K562 (cell line): ENCODE results near the gene CISD3. TPM values are rescaled to one million over a fixed set of nuclear protein-coding genes. Genes with fewer than 3 reads are reported as not detected.

Experiments
- ATAC-seq: fragments of 200-7000 bp; cut with Tn5 transposase; 3 replicates; pipeline ENCODE4 v1.9.1; 2020; ENCODE audit warnings: moderate library complexity
- BruUV-seq: library from RNA; stranded (reverse); fragments of 400-500 nt; replicated peaks from 2 replicates; lab custom pipeline; 2021; lab: Mats Ljungman, UMichigan
- CTCF ChIA-PET: fragments of 300-600 bp; formaldehyde crosslinking; extraction: SDS; loops from one replicate; lab custom pipeline; 2021; ENCODE audit warnings: low intra/inter-chr PET ratio; lab: Yijun Ruan, JAX
- POLR2A ChIA-PET: fragments of 300-600, 350-650 bp; sonication (Branson Sonifier 250); formaldehyde crosslinking; extraction: SDS; loops from one replicate; lab custom pipeline; 2021; ENCODE audit warnings: antibody characterized with exemption, inconsistent platforms; lab: Yijun Ruan, JAX
- DNase-seq, 4 experiments: peaks; one replicate each; pipeline versions ENCODE4 v3.0.0 to v3.0.0-alpha.2; 2011 to 2018; ENCODE audit warnings: low spot score in 3 of 4, mixed read lengths in 3 of 4; ENCODE audit errors: extremely low read depth in 1 of 4
- FAIRE-seq: peaks from 2 replicates; lab custom pipeline; 2011; peaks lifted over from hg19 to GRCh38; lab: Jason Lieb, UNC
- H2AFZ ChIP-seq: 2 replicates; pipeline ENCODE4 v1.6.0; 2011; ENCODE audit warnings: low read depth, low read length, control low read depth, inconsistent platforms
- H3K27ac ChIP-seq: fragments of 200-600 bp; 3 replicates; pipeline ENCODE4 v1.8.0; 2011; ENCODE audit warnings: low read depth, mild to moderate bottlenecking, control low read depth, inconsistent platforms, low read length, moderate library complexity, mixed read lengths; ENCODE audit errors: extremely low read depth
- H3K27me3 ChIP-seq, 2 experiments: fragments of 300-600 bp in 1 of 2; 2 replicates in 1 of 2; 3 replicates in 1 of 2; pipeline versions ENCODE4 v1.6.0 to v1.8.0; 2011; ENCODE audit warnings: inconsistent platforms in 2 of 2, low read length in 2 of 2, mild to moderate bottlenecking in 1 of 2, mixed read lengths in 1 of 2, moderate library complexity in 1 of 2; ENCODE audit not compliant: control insufficient read depth in 2 of 2, insufficient read depth in 2 of 2
- H3K36me3 ChIP-seq: fragments of 300-600 bp; 3 replicates; pipeline ENCODE4 v1.8.0; 2011; ENCODE audit warnings: mild to moderate bottlenecking, low read length, inconsistent platforms; ENCODE audit not compliant: control insufficient read depth, insufficient read depth
- H3K4me1 ChIP-seq, 2 experiments: fragments of 200-600 bp in 1 of 2; replicated peaks in 1 of 2; 2 replicates in 1 of 2; 3 replicates in 1 of 2; pipeline versions ENCODE4 v1.5.1 to v1.8.0; 2011; ENCODE audit warnings: inconsistent platforms in 2 of 2, low read length in 2 of 2, mild to moderate bottlenecking in 1 of 2, mixed read lengths in 1 of 2, moderate library complexity in 1 of 2; ENCODE audit not compliant: control insufficient read depth in 2 of 2, insufficient read depth in 2 of 2
- H3K4me2 ChIP-seq: 2 replicates; pipeline ENCODE4 v1.6.1; 2011; ENCODE audit warnings: low read length, control low read depth, inconsistent platforms, mixed read lengths; ENCODE audit not compliant: insufficient read depth
- H3K4me3 ChIP-seq: fragments of 200-600 bp; sonication (generic), shearing (Covaris generic); 2 replicates; pipeline ENCODE4 v1.5.1; 2016; ENCODE audit warnings: control low read depth, inconsistent platforms
- H3K79me2 ChIP-seq: fragments of 200-600 bp; 3 replicates; pipeline ENCODE4 v1.8.0; 2011; ENCODE audit warnings: low read length, inconsistent platforms; ENCODE audit not compliant: control insufficient read depth, insufficient read depth
- H3K9ac ChIP-seq, 2 experiments: 2 replicates each; pipeline versions ENCODE4 v1.6.0 to v1.6.1; 2011; ENCODE audit warnings: low read depth in 2 of 2, low read length in 2 of 2, control low read depth in 1 of 2, inconsistent platforms in 1 of 2, mild to moderate bottlenecking in 1 of 2, mixed read lengths in 1 of 2; ENCODE audit not compliant: insufficient read depth in 1 of 2
- H3K9me1 ChIP-seq: one replicate; pipeline ENCODE4 v1.6.0; 2011; ENCODE audit warnings: inconsistent platforms, mild to moderate bottlenecking, low read length, moderate library complexity; ENCODE audit not compliant: control insufficient read depth, insufficient read depth
- H3K9me3 ChIP-seq: replicated peaks from 2 replicates; pipeline ENCODE4 v1.5.1; 2011; ENCODE audit warnings: low read depth, low read length, inconsistent platforms; ENCODE audit not compliant: control insufficient read depth, insufficient read depth
- H4K20me1 ChIP-seq: replicated peaks from 2 replicates; pipeline ENCODE4 v1.6.1; 2011; ENCODE audit warnings: low read length, inconsistent platforms, mixed read lengths; ENCODE audit not compliant: control insufficient read depth, insufficient read depth
- E2F3 ChIP-seq: fragments of 250-450 bp; sonication (Bioruptor Pico); IDR thresholded peaks from 2 replicates; pipeline ENCODE4 v1.4.0; 2020; ENCODE audit warnings: mild to moderate bottlenecking
- HDAC1 ChIP-seq, 2 experiments: fragments of 450-650 bp; IDR thresholded peaks; 2 replicates each; pipeline ENCODE4 v1.6.1; 2016 to 2017; ENCODE audit warnings: inconsistent platforms in 1 of 2, mild to moderate bottlenecking in 1 of 2, moderate library complexity in 1 of 2
- HDAC2 ChIP-seq: fragments of 450-650 bp; IDR thresholded peaks from 2 replicates; pipeline ENCODE4 v1.6.1; 2016; ENCODE audit warnings: mild to moderate bottlenecking
- POLR2H ChIP-seq: IDR thresholded peaks from 2 replicates; pipeline ENCODE4 v1.6.1; 2016; ENCODE audit warnings: missing genetic modification characterization, low read depth, mild to moderate bottlenecking, control low read depth, missing compliant biosample characterization, moderate library complexity
- WGBS: fragments of 100-300 bp; shearing (Covaris generic); methylation state at CpG from one replicate; pipeline ENCODE4 v1.1.6; 2016; ENCODE audit warnings: low coverage, mixed read lengths; ENCODE audit not compliant: insufficient coverage; ENCODE audit errors: missing lambda C conversion rate; 5-methylcytosine and 5-hydroxymethylcytosine counted together
- in situ Hi-C: fragments of 300-500 bp; cut with MboI; formaldehyde crosslinking; loops from 4 replicates; pipeline ENCODE4 v1.15.0; 2018; ENCODE audit warnings: inconsistent platforms, mixed read lengths
- intact Hi-C: fragments of 100-400 bp; cut with micrococcal nuclease; formaldehyde crosslinking; loops from 2 replicates; pipeline ENCODE4 v1.14.2; 2022
- polyA plus RNA-seq, 8 experiments: library from polyadenylated mRNA; depleted of rRNA in 4 of 8; stranded (reverse) in 5 of 8; unstranded in 3 of 8; fragments of >200 nt; fragmentation: Nextera tagmentation in 2 of 8; fragmentation: Illumina TruSeq in 1 of 8; extraction: Ambion mirVana in 2 of 8; extraction: Trizol in 1 of 8; gene quantifications; 2 replicates each; pipeline versions ENCODE4 v1.2.1 to v1.2.3, GENCODE V29; 2011 to 2014; ENCODE audit warnings: inconsistent platforms in 1 of 8, missing spikeins in 1 of 8
- total RNA-seq, 7 experiments: library from RNA; depleted of rRNA in 6 of 7; stranded (reverse); fragments of >200 nt in 6 of 7; fragmentation: Illumina TruSeq in 2 of 7; extraction: Trizol in 2 of 7; gene quantifications; 2 replicates each; pipeline versions ENCODE4 v1.2.1 to v1.2.3, GENCODE V29; 2011 to 2021; ENCODE audit warnings: low replicate concordance in 1 of 7
- TF ChIP-seq, protein P1 (sequence below): sonication (generic); IDR thresholded peaks from 2 replicates; pipeline ENCODE4 v1.6.1; 2016
- TF ChIP-seq, protein P2 (sequence below), 2 experiments: fragments of 450-650 bp in 1 of 2; IDR thresholded peaks; 2 replicates each; pipeline ENCODE4 v1.6.1; 2011 to 2017; ENCODE audit warnings: low read depth in 2 of 2, antibody characterized with exemption in 1 of 2, borderline replicate concordance in 1 of 2, low read length in 1 of 2, mild to moderate bottlenecking in 1 of 2, mixed read lengths in 1 of 2; ENCODE audit not compliant: control insufficient read depth in 1 of 2
- TF ChIP-seq, protein P3 (sequence below), 2 experiments: IDR thresholded peaks; 2 replicates each; pipeline ENCODE4 v1.6.1; 2011; ENCODE audit warnings: borderline replicate concordance in 1 of 2, control low read depth in 1 of 2, low read depth in 1 of 2, low read length in 1 of 2, mild to moderate bottlenecking in 1 of 2, mixed read lengths in 1 of 2, moderate library complexity in 1 of 2; ENCODE audit not compliant: insufficient read depth in 1 of 2, insufficient read length in 1 of 2, poor library complexity in 1 of 2, severe bottlenecking in 1 of 2; ENCODE audit errors: extremely low read depth in 1 of 2
- TF ChIP-seq, protein P4 (sequence below): fragments of 250-450 bp; sonication (Bioruptor Pico); IDR thresholded peaks from 2 replicates; pipeline ENCODE4 v1.5.0; 2021; ENCODE audit warnings: mild to moderate bottlenecking, borderline replicate concordance

CISD3 gene
- total and polyA plus RNA-seq, 9 of the 15 experiments (the other 6 are each of a cell fraction or from before 2014, with no cell fraction given): 5.0 to 60.7 (median 15.7) TPM

DNA sequence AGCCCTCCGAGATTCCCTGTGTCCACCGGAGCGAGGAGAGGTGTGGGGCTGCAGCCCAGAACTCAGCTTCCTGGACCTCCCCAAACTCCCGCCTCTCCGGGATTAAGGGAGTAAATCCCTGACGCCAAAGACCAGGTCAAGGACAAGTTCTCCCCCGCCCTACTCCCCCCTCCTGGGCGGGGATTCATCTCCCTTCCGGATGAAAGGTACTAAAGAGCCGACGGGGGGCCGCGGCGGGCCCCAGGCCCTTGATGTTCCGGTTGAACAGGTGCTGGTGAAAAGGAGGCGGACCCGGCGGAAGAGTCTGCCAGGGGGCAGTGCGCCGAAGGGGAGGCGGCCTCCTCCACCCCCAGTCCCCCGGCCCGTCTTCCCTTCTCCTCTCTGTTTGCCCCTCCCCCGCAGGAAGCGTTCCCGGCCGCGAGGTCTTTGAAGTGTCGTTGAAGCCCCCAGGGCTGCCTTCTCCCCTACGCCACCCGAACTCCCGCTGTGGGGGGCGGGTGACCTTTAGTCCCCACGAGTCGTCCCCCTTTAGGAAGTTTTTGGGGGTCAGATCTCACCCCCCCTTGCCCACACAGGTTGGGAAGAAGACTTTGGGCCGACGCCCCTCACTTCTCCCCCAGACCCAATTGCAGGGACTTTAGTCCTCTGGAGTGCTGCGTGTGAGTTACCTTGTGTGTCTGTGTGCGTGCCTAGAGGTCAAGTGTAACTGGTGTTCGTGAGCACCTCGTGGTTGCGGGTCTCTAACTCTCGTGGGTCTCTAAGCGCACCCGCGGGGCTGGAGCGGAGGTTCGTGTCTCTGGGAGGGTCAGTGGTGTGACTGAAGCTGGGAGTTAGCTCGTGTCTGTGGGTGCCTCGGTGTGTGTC lies 26.2 kb upstream of the CISD3 start:
- Histone ChIP-seq H3K79me2 (peaks cover 53% of the 10 kb centered on the region), H4K20me1 (no peaks in the 10 kb centered on the region), H3K4me3 (peak overlapping the region; percentile 86), H3K36me3 (peaks cover 18% of the 10 kb centered on the region; the same call in 2 of the 3 replicates), H3K9me3 (no peaks in the 10 kb centered on the region), H2AFZ (peak overlapping the region; percentile 13), H3K9me1 (no peaks in the 10 kb centered on the region), H3K9ac (peak overlapping the region; percentile 95 to 99), H3K27ac (peak overlapping the region; percentile 96), H3K4me1 (peaks cover 26 to 71% of the 10 kb centered on the region in 2 experiments), H3K4me2 (peak overlapping the region; percentile 83), H3K27me3 (no peaks in the 10 kb centered on the region)
- POLR2A ChIA-PET: interaction anchor here (0.5 to 3.7 kb wide), 8 partner anchors 12 to 81 kb away, joined by 3 to 26 read pairs (median 5); no protein-coding TSS in a partner anchor
- intact Hi-C loops (loop anchor here (1.0 to 5.0 kb wide), 2 partner anchors 27 to 48 kb away; partner anchors contain the start of gene PSMB3), in situ Hi-C loops (no loop called here)
- FAIRE-seq: no peak
- peak; percentile 85 to 94 (median 87) for DNase-seq
- 2% methylated on average over 41 of the region's 50 CpGs for WGBS
- ATAC-seq: peak; percentile 64
- BruUV-seq: no TSS peak
- CTCF ChIA-PET: interaction anchor here (0.6 kb wide), 1 partner anchor 212 kb away, joined by 3 read pairs; no protein-coding TSS in a partner anchor
- TF ChIP-seq E2F3 (CRISPR knock-in tag) (0 out of 2 replicates have a peak, but pooled peaks have one; percentile 24), POLR2H (peak; percentile 70), HDAC1 (IDR thresholded peaks at IDR 0.05) (peak; percentile 37 to 40; a peak in 2 of 4 replicates), HDAC2 (peak; percentile 90)
- TF ChIP-seq, protein P1, sequence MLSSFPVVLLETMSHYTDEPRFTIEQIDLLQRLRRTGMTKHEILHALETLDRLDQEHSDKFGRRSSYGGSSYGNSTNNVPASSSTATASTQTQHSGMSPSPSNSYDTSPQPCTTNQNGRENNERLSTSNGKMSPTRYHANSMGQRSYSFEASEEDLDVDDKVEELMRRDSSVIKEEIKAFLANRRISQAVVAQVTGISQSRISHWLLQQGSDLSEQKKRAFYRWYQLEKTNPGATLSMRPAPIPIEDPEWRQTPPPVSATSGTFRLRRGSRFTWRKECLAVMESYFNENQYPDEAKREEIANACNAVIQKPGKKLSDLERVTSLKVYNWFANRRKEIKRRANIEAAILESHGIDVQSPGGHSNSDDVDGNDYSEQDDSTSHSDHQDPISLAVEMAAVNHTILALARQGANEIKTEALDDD: 0 out of 2 replicates have a peak, but pooled peaks have one; percentile 36
- TF ChIP-seq, protein P2, sequence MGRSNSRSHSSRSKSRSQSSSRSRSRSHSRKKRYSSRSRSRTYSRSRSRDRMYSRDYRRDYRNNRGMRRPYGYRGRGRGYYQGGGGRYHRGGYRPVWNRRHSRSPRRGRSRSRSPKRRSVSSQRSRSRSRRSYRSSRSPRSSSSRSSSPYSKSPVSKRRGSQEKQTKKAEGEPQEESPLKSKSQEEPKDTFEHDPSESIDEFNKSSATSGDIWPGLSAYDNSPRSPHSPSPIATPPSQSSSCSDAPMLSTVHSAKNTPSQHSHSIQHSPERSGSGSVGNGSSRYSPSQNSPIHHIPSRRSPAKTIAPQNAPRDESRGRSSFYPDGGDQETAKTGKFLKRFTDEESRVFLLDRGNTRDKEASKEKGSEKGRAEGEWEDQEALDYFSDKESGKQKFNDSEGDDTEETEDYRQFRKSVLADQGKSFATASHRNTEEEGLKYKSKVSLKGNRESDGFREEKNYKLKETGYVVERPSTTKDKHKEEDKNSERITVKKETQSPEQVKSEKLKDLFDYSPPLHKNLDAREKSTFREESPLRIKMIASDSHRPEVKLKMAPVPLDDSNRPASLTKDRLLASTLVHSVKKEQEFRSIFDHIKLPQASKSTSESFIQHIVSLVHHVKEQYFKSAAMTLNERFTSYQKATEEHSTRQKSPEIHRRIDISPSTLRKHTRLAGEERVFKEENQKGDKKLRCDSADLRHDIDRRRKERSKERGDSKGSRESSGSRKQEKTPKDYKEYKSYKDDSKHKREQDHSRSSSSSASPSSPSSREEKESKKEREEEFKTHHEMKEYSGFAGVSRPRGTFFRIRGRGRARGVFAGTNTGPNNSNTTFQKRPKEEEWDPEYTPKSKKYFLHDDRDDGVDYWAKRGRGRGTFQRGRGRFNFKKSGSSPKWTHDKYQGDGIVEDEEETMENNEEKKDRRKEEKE (IDR thresholded peaks at IDR 0.05; ENCODE audit: borderline replicate concordance in 1 of 2, control insufficient read depth in 1 of 2, low read depth in 2 of 2, low read length in 1 of 2): 0 out of 4 replicates have a peak, but pooled peaks of 1 of the 2 experiments have one; percentile 26
- TF ChIP-seq, protein P3, sequence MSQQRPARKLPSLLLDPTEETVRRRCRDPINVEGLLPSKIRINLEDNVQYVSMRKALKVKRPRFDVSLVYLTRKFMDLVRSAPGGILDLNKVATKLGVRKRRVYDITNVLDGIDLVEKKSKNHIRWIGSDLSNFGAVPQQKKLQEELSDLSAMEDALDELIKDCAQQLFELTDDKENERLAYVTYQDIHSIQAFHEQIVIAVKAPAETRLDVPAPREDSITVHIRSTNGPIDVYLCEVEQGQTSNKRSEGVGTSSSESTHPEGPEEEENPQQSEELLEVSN (IDR thresholded peaks at IDR 0.05; ENCODE audit: borderline replicate concordance in 1 of 2, extremely low read depth in 1 of 2, insufficient read depth in 1 of 2, insufficient read length in 1 of 2, low read depth in 1 of 2, low read length in 1 of 2, poor library complexity in 1 of 2, severe bottlenecking in 1 of 2): peak in 1 of 2 experiments; percentile 48
- TF ChIP-seq, protein P4, sequence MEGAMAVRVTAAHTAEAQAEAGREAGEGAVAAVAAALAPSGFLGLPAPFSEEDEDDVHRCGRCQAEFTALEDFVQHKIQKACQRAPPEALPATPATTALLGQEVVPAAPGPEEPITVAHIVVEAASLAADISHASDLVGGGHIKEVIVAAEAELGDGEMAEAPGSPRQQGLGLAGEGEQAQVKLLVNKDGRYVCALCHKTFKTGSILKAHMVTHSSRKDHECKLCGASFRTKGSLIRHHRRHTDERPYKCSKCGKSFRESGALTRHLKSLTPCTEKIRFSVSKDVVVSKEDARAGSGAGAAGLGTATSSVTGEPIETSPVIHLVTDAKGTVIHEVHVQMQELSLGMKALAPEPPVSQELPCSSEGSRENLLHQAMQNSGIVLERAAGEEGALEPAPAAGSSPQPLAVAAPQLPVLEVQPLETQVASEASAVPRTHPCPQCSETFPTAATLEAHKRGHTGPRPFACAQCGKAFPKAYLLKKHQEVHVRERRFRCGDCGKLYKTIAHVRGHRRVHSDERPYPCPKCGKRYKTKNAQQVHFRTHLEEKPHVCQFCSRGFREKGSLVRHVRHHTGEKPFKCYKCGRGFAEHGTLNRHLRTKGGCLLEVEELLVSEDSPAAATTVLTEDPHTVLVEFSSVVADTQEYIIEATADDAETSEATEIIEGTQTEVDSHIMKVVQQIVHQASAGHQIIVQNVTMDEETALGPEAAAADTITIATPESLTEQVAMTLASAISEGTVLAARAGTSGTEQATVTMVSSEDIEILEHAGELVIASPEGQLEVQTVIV (CRISPR knock-in tag): no peak
